HG03354 (cell line): ENCODE data around the gene PLEKHN1.

Experiments used
- ATAC-seq: cut with Tn5 transposase; IDR thresholded peaks from one replicate; pipeline ENCODE4 v1.9.1; 2021; ENCODE audit warnings: mild to moderate bottlenecking; ENCODE audit not compliant: unreplicated experiment, poor library complexity, severe bottlenecking

The PLEKHN1 gene

DNA sequence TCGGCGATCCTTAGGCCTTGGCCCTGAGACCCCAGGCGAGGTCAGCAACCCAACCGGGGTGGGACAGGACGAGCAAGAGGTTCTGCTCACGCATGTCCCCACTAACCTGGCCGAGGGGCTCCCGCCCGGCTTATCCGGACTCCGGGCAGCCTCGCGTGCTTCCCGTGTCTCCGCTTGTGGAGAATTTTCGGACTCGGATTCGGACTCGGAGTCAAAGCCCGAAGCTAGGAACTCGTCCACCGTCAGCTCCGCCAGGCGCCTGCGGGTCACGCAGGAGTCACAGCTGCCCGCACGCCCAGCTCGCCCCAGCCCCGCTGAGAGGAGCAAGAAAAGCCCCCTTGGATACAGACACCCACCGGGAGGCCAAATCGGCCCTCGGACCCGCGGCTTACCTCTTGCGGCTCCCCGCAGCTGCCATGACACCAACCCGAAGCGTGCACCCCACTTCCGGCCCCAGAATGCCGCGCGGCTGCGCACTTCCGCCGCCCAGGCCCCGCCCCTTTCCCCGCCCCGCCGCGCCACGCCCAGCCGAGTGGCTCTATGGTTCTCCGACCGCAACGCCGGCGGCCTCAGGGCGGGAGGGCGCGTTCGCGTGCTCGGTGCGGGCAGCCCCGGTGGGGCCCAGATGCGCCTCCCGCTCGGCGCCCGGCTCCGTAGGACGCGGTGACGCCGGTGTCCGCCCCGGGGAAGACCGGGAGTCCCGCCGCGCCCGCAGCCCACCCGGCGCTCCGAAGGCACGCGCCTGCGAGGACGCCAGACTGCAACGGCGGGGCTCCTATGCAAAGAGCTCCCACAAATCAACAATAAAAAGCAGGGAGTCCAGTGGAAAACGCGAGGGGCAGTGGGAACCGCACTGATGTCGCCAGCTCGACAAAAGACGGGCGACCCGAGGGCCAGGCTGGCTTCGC, 7.2 kb upstream of the PLEKHN1 start, which contains the start of gene NOC2L:
NOC2L (minus strand) TSS at position 434 of the 908 bp plus-strand sequence; CDS start at position 418, 16 bp downstream.
- peak; percentile 74 for ATAC-seq

DNA sequence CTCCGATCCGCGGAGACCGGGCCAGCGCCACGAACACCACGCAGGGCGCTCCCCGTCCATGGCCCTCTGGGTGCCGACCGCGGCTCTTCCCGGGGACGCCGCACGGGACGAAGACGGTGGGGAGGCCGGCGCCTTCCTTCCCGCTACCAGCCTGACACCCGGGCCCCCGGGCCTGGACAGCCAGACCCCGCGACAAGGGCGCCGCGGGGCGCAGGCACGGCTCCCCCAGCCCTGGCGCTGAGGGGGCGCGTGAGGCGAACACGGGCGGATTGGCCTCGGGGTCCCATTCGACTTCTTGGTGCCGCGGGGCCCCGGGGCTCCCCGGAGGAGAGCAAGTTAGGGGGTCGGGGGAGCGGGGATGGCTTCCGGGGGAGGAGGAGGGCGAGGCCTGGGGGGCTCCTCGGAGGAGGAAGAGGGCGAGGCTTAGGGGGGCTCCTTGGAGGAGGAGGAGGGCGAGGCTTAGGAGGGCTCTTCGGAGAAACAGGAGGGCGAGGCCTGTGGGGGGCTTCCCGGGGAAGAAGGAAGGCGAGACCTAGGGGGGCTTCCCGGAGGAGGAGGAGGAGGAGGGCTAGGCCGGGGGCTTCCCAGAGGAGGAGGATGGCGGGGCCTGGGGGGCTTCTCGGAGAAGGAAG, 6.4 kb upstream of the PLEKHN1 start:
- ATAC-seq: peak; percentile 4

DNA sequence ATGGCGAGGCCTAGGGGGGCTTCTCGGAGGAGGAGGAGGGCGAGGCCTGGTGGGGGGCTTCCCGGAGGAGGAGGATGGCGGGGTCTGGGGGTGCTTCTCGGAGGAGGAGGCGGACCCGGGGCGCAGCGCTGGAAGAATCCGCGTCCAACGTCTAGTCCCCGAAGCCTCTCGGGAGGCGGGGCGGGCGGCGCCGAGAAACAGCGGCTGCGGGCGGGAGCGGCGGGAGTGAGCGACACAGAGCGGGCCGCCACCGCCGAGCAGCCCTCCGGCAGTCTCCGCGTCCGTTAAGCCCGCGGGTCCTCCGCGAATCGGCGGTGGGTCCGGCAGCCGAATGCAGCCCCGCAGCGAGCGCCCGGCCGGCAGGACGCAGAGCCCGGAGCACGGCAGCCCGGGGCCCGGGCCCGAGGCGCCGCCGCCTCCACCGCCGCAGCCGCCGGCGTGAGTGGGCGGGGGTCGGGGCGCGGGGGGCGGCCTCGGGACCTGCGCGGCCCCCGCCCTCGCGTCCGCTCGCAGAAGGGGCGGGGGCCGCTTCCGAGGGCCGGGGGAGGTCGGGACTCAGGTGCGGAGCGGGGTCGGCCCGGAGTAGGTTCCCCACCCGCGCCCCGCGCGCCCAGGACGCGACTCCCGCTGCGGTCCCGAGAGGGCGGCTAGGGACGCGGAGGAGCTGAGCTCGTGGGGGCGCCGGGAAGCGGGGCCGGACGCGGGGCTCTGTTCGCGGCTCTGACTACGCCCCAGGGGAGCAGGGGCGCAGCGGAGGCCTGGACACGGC, 5.7 kb upstream of the PLEKHN1 start, which contains the start of gene KLHL17:
KLHL17 (plus strand) TSS at position 222 of the 769 bp plus-strand sequence; CDS start at position 332, 110 bp downstream.
- peak; percentile 52 for ATAC-seq

DNA sequence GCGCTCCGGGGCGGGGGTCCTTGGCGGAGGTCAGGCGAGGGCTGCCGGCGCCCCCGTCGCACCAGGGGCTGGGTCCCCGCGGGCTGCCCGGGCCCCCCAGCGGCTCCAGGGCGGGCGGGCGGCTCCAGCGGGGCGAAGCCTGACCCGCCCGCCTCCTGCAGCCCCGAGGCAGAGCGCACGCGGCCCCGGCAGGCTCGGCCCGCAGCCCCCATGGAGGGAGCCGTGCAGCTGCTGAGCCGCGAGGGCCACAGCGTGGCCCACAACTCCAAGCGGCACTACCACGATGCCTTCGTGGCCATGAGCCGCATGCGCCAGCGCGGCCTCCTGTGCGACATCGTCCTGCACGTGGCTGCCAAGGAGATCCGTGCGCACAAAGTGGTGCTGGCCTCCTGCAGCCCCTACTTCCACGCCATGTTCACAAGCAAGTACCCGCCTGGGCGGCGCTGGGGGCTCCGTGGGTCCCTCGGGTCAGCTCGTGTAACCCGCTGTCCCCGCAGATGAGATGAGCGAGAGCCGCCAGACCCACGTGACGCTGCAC, 5.1 kb upstream of the PLEKHN1 start:
- ATAC-seq: no peak

DNA sequence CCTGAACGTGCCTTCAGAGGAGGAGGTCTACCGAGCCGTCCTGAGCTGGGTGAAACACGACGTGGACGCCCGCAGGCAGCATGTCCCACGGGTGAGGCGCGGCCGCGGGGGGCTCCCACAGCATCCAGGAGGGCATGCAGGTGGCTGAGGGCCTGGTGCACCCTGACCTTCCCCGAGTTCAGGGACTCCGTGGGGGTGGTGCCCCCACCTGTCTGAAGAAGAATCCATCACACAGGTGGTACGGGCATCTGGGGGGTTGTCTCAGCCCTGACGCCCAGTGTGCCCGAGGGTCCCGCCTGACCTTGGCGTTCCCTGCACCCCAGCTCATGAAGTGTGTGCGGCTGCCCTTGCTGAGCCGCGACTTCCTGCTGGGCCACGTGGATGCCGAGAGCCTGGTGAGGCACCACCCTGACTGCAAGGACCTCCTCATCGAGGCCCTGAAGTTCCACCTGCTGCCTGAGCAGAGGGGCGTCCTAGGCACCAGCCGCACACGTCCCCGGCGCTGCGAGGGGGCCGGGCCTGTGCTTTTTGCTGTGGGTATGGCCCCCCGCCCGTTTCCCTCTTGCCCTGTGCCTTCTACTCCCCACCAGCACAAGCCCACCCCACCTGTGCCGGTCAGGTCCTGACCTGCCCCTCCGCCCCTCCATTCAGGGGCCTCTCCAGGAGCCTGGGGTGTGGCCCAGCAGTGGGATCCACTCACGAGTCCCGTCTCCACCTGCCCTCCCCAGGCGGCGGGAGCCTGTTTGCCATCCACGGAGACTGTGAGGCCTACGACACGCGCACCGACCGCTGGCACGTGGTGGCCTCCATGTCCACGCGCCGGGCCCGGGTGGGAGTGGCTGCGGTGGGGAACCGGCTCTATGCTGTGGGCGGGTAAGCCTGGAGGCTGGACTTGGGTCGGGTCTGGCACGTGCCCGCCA, 3.6 kb upstream of the PLEKHN1 start:
- no peak for ATAC-seq

GRCh38 chr1:963301-963651, 3.0 kb upstream of the PLEKHN1 start:
- ATAC-seq: no peak

DNA sequence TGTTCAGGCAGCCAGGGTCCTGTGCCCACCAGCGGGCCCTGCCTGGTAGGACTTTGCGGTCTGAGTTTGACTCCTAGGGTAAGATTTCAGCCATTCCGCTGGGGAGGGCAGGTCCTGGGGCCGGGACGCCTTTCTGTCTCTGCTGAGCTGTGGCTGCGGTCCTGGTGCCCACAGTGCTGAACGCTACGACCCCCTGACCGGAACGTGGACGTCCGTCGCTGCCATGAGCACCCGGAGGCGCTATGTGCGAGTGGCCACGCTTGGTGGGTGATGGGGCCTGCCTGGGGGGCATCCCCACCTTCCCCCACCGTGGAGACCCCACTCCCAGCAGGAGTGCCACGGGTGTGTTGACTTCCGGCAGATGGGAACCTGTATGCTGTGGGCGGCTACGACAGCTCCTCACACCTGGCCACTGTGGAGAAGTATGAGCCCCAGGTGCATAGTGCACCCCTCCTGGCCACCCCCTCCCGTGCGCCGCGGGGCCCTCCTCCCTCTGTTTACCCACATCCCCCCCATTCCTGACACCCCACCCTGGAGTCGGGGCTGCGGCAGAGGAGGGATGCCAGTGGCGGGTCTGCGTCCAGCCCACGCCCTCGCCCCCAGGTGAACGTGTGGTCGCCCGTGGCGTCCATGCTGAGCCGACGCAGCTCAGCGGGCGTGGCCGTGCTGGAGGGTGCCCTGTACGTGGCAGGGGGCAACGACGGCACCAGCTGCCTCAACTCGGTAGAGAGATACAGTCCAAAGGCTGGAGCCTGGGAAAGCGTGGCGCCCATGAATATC, 2.3 kb upstream of the PLEKHN1 start:
- no peak for ATAC-seq

DNA sequence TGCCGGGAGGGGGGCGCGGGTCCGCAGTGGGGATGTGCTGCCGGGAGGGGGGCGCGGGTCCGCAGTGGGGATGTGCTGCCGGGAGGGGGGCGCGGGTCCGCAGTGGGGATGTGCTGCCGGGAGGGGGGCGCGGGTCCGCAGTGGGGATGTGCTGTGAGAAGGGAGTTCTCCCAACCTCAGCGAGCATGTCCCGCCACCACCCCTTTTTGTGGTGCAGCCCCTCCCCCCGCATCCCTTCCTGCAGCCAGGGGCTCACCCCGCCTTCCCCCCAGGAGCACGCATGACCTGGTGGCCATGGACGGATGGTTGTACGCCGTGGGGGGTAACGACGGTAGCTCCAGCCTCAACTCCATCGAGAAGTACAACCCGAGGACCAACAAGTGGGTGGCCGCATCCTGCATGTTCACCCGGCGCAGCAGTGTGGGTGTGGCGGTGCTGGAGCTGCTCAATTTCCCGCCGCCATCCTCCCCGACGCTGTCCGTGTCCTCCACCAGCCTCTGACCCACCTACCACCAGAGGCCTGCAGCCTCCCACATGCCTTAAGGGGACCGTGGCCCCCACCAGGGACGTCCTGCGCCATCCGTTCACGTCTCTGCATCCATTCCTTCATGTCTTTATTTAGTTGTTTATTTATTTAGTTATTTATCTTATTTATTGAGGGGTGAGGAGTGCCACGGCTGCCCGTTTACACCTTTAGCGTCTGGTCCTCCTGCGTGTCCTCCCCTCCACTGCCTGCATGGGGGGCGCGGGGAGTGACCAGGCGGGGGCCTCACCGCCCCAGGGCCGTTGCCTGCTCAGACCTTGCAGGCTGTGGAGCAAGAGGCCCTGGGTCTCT, 1.4 kb upstream of the PLEKHN1 start:
- ATAC-seq: no peak

DNA sequence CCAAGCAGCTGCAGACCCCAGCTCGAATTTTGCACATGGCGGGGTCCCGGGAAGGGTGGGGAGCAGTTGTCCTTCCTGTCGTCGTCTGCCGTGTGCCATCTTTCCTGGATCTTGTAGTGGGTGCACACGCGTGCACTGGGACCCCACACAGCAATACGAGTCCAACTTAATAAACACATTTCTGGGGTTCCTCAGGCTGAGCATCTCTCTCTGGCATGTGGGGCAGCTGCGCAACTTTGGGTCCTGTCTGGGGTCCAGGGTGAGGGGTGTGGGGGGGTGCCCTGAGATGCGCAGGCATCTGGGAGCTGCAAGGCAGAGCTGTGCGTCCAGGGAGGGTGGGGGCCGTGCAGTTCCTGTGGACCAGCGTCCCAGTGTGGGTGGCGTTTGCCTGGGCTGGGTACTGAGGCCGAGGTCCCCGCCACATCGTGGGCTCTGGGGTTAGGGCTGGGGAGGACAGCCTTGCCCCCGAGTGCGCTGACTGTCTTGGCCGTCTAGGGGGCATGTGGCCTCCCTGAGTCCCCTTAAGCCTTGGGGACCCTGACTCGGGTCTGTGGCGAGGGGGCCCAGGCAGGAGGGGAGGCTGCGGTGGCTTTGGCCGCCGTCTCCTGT, 652 bp upstream of the PLEKHN1 start:
- no peak for ATAC-seq

DNA sequence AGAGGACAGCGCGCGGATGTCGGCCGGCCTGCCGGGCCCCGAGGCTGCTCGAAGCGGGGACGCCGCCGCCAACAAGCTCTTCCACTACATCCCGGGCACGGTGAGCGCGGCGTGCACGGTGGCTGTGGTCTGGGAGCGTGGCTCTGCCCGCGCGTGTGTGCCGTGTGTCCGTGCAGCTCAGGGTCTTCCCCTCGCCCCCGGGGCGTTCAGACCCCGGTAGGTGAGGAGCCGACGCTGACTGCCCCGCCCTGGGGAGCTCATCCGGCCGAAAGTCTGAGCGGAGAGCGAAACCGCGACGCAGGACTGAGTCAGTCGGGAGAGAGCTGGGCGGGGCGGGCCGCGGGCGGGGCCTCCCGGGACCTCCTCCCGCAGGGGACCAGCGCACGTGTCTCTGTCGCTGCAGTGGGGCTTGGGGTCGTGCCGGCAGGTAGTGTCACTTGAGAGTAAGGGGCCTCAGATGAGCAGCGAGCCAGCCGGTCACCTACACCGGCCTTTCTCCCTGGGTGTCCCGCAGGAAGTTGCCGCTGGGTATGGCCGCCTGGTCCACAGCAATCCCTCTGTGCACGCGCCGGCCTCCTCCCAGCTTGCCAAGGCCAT, 520 bp downstream of the PLEKHN1 start:
- ATAC-seq: peak; percentile 75

DNA sequence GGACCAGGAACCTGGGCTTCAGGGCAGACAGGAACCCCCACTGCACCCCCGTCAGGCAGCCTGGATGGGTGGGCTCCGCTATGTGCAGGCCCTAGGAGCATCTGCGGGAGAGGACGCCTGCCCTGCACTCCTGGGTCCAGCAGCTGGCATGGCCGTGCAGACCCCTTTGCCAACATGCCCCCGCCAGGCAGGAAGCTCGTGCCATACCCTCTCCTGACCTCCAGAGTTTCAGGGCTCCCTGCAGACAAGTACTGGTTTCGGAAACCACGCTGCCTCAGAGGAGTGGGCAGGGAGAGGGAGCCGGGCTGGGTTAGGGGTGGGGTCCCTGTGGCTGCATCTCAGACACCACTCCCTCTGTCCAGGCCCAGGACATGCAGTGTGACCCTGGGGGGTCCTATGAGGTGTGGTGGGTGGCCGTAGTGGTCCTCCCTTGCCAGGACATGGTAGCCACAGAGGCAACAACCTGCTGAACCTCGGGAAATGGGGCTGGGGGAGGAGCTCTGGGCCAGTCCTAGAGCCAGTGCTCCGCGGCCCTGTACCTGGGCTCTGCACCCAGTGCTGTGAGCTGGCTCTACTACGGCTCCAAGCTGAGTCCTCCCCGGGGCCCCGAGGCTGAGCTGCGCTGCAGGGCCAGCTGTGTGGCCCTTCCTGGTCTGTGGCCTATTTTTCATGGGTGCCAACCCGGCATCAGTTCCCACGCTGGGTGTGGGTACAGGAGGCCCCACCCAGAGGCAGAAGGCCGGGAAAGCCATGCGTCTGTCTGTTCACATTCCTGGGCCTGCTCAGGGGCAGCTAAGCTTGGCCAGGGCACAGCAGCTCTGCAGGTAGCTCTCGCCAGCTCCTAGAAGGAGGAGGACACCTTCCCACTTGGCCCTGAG, 1.4 kb downstream of the PLEKHN1 start:
- no peak for ATAC-seq

DNA sequence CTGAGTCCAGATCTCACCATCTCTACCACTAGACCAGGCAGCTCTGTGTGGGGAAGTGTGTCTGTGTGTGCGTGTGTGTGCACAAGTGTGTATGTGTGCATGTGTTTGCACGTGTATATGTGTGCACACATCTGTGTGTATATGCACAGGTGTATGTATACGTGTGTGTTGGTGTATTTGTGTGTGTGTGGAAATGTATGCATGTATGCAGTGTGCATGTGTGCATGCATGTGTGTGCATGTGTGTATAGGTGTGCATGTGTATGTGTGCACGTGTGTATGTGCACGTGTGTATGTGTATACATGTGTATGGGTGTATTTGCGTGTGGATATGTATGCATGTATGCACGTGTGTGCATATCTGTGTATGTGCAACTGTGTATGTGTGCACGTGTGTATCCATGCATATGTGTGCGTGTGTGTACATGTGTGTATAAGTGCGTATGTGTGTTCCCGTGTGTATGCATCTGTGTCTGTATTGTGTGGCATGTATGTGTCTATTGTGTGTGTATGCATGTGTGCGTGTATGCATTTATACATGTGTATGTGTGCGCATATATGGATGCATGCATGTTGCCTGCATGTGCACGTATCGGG, 3.1 kb downstream of the PLEKHN1 start:
- ATAC-seq: no peak

DNA sequence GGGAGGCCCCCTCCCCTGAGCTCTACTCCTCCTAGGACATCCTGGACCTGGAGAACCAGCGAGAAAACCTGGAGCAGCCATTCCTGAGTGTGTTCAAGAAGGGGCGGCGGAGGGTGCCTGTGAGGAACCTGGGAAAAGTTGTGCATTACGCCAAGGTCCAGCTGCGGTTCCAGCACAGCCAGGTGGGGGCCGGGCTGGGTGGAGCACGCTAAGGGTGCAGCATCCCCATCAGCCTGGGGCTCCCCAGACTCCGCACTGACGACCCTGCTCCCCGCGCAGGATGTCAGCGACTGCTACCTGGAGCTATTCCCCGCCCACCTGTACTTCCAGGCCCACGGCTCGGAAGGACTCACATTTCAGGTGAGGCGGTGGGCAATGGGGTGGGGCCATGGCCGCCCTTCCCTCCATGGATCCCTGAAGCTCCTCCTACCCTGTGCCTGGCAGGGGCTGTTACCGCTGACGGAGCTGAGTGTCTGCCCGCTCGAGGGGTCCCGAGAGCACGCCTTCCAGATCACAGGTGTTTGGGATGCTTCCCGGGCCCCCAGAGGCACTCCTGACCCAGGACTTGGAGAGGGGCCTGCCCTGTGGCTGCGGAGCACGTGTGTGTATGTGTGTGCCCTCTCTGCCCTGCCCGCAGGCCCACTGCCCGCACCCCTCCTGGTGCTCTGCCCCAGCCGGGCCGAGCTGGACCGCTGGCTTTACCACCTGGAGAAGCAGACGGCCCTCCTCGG, 4.1 kb downstream of the PLEKHN1 start:
- no peak for ATAC-seq

GRCh38 chr1:970973-971730, 4.9 kb downstream of the PLEKHN1 start:
- ATAC-seq: no peak
